Liver (tissue), 9 donors: ENCODE results near the gene SOD1. TPM values are rescaled to one million over a fixed set of nuclear protein-coding genes. Genes with fewer than 3 reads are reported as not detected.

Experiments
- DNase-seq: peaks from one replicate; pipeline ENCODE4 v3.0.0-alpha.2; 2017; ENCODE audit warnings: low spot score
- H3K27ac ChIP-seq, 2 donors: one replicate each; pipeline ENCODE4 v1.7.0; 2013; ENCODE audit warnings: inconsistent platforms in 2 of 2, low read length in 2 of 2, control low read depth in 1 of 2, low read depth in 1 of 2, mild to moderate bottlenecking in 1 of 2
- H3K27me3 ChIP-seq, 4 donors: one replicate each; pipeline versions ENCODE4 v1.6.1 to v1.7.0; 2013; ENCODE audit warnings: low read length in 3 of 4, inconsistent platforms in 1 of 4, mild to moderate bottlenecking in 1 of 4, moderate library complexity in 1 of 4; ENCODE audit not compliant: control insufficient read depth in 4 of 4, insufficient read depth in 4 of 4
- H3K36me3 ChIP-seq, 4 donors: one replicate each; pipeline versions ENCODE4 v1.6.1 to v1.7.0; 2013; ENCODE audit warnings: low read length in 3 of 4, mild to moderate bottlenecking in 3 of 4, low read depth in 1 of 4, moderate library complexity in 1 of 4; ENCODE audit not compliant: control insufficient read depth in 4 of 4, insufficient read depth in 3 of 4
- H3K4me1 ChIP-seq, 4 donors: one replicate each; pipeline versions ENCODE4 v1.6.1 to v1.7.0; 2013; ENCODE audit warnings: low read length in 3 of 4, mild to moderate bottlenecking in 3 of 4, moderate library complexity in 1 of 4; ENCODE audit not compliant: control insufficient read depth in 4 of 4, insufficient read depth in 4 of 4
- H3K4me3 ChIP-seq, 3 donors: one replicate each; pipeline versions ENCODE4 v1.6.1 to v1.7.0; 2013; ENCODE audit warnings: low read length in 3 of 3, control low read depth in 1 of 3, low read depth in 1 of 3, mild to moderate bottlenecking in 1 of 3
- H3K9ac ChIP-seq, 2 donors: one replicate each; pipeline ENCODE4 v1.7.0; 2013; ENCODE audit warnings: low read length in 2 of 2, mild to moderate bottlenecking in 2 of 2, moderate library complexity in 2 of 2, control low read depth in 1 of 2, low read depth in 1 of 2
- H3K9me3 ChIP-seq, 4 donors: one replicate each; pipeline versions ENCODE4 v1.6.1 to v1.7.0; 2013; ENCODE audit warnings: low read length in 3 of 4; ENCODE audit not compliant: control insufficient read depth in 4 of 4
- EGR1 ChIP-seq, 2 donors: IDR thresholded peaks; 2 replicates each; pipeline ENCODE4 v1.6.1; 2016 to 2018; ENCODE audit warnings: antibody characterized with exemption in 2 of 2, low read depth in 2 of 2
- FOXA1 ChIP-seq: IDR thresholded peaks from 2 replicates; pipeline ENCODE4 v1.6.1; 2016; ENCODE audit warnings: antibody characterized with exemption
- FOXA2 ChIP-seq: IDR thresholded peaks from 2 replicates; pipeline ENCODE4 v1.6.1; 2016; ENCODE audit warnings: antibody characterized with exemption
- GABPA ChIP-seq, 2 donors: IDR thresholded peaks in 1 of 2; conservative IDR thresholded peaks in 1 of 2; 2 replicates each; pipeline ENCODE4 v1.6.1; 2016; ENCODE audit warnings: antibody characterized with exemption in 2 of 2, mild to moderate bottlenecking in 1 of 2, moderate library complexity in 1 of 2
- HNF4A ChIP-seq, 2 donors: conservative IDR thresholded peaks; 2 replicates each; pipeline ENCODE4 v1.6.1; 2016; ENCODE audit warnings: antibody characterized with exemption in 2 of 2, mild to moderate bottlenecking in 2 of 2
- HNF4G ChIP-seq: IDR thresholded peaks from 2 replicates; pipeline ENCODE4 v1.6.1; 2016; ENCODE audit warnings: antibody characterized with exemption
- JUND ChIP-seq, 2 donors: IDR thresholded peaks; 2 replicates each; pipeline ENCODE4 v1.6.1; 2016; ENCODE audit warnings: antibody characterized with exemption in 2 of 2
- NR2F2 ChIP-seq: IDR thresholded peaks from 2 replicates; pipeline ENCODE4 v1.6.1; 2016; ENCODE audit warnings: antibody characterized with exemption
- RAD21 ChIP-seq, 2 donors: IDR thresholded peaks; 2 replicates each; pipeline ENCODE4 v1.6.1; 2016; ENCODE audit warnings: antibody characterized with exemption in 2 of 2, mild to moderate bottlenecking in 2 of 2
- RXRA ChIP-seq, 2 donors: IDR thresholded peaks; 2 replicates each; pipeline ENCODE4 v1.6.1; 2017 to 2018; ENCODE audit warnings: antibody characterized with exemption in 2 of 2, mild to moderate bottlenecking in 1 of 2
- SP1 ChIP-seq: IDR thresholded peaks from 2 replicates; pipeline ENCODE4 v1.6.1; 2018; ENCODE audit warnings: antibody characterized with exemption, mild to moderate bottlenecking
- TAF1 ChIP-seq: conservative IDR thresholded peaks from 2 replicates; pipeline ENCODE4 v1.6.1; 2016; ENCODE audit warnings: antibody characterized with exemption, mild to moderate bottlenecking
- YY1 ChIP-seq: IDR thresholded peaks from 2 replicates; pipeline ENCODE4 v1.6.1; 2016; ENCODE audit warnings: antibody characterized with exemption, mild to moderate bottlenecking
- WGBS: extraction: QIAGEN DNeasy Blood & Tissue Kit; methylation state at CpG from one replicate; pipeline ENCODE4 v1.1.7; 2013; 5-methylcytosine and 5-hydroxymethylcytosine counted together
- polyA plus RNA-seq, 2 donors: library from polyadenylated mRNA; stranded (reverse) in 1 of 2; unstranded in 1 of 2; fragments of 200-250 nt in 1 of 2; fragments of >200 nt in 1 of 2; fragmentation: Nextera tagmentation in 1 of 2; extraction: Ambion mirVana in 1 of 2; gene quantifications; one replicate each; pipeline versions ENCODE4 v1.2.1 to v1.2.3, GENCODE V29; 2013 to 2015
- total RNA-seq, 2 donors: library from RNA; depleted of rRNA; stranded (reverse); fragments of >200 nt; gene quantifications; one replicate each; pipeline ENCODE4 v1.2.3, GENCODE V29; 2014
- TF ChIP-seq, protein P1 (sequence below): IDR thresholded peaks from 2 replicates; pipeline ENCODE4 v1.6.1; 2016; ENCODE audit warnings: antibody characterized with exemption, mild to moderate bottlenecking
- TF ChIP-seq, protein P2 (sequence below): fragments of 150-350 bp; IDR thresholded peaks from 2 replicates; pipeline ENCODE4 v1.5.1; 2017; ENCODE audit warnings: improper control_type of control experiment, low read depth, low read length; ENCODE audit not compliant: missing input control
- TF ChIP-seq, protein P3 (sequence below): IDR thresholded peaks from 2 replicates; pipeline ENCODE4 v1.6.1; 2016; ENCODE audit warnings: antibody characterized with exemption
- TF ChIP-seq, protein P4 (sequence below): IDR thresholded peaks from 2 replicates; pipeline ENCODE4 v1.6.1; 2016; ENCODE audit warnings: antibody characterized with exemption
- TF ChIP-seq, protein P5 (sequence below): IDR thresholded peaks from 2 replicates; pipeline ENCODE4 v1.6.1; 2016; ENCODE audit warnings: antibody characterized with exemption
- donor health status: healthy.
- donor health status: healthy.
- donor health status: healthy.
- donor health status: healthy.
- donor health status: healthy.

Gene SOD1
- total RNA-seq (100 to 1,000 TPM; 129 to 450 TPM), polyA plus RNA-seq (1,000 to 10,000 TPM in 1 of 2 donors, 100 to 1,000 TPM in 1; 865 to 1,258 TPM)

DNA sequence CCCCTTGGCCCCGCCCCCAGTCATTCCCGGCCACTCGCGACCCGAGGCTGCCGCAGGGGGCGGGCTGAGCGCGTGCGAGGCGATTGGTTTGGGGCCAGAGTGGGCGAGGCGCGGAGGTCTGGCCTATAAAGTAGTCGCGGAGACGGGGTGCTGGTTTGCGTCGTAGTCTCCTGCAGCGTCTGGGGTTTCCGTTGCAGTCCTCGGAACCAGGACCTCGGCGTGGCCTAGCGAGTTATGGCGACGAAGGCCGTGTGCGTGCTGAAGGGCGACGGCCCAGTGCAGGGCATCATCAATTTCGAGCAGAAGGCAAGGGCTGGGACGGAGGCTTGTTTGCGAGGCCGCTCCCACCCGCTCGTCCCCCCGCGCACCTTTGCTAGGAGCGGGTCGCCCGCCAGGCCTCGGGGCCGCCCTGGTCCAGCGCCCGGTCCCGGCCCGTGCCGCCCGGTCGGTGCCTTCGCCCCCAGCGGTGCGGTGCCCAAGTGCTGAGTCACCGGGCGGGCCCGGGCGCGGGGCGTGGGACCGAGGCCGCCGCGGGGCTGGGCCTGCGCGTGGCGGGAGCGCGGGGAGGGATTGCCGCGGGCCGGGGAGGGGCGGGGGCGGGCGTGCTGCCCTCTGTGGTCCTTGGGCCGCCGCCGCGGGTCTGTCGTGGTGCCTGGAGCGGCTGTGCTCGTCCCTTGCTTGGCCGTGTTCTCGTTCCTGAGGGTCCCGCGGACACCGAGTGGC, at the start of gene SOD1:
SOD1 (plus strand) TSS at position 158 of the 723 bp plus-strand sequence; CDS start at position 235, 77 bp downstream.
- TF ChIP-seq TAF1 (peak; percentile 87), RXRA (IDR thresholded peaks at IDR 0.05) (peak in 1 of 2 donors; percentile 1), GABPA (IDR thresholded peaks at IDR 0.05 in 1 of 2, conservative IDR thresholded peaks at IDR 0.05 in 1 of 2) (no peak), SP1 (peak; percentile 77)
- TF ChIP-seq, protein P1, sequence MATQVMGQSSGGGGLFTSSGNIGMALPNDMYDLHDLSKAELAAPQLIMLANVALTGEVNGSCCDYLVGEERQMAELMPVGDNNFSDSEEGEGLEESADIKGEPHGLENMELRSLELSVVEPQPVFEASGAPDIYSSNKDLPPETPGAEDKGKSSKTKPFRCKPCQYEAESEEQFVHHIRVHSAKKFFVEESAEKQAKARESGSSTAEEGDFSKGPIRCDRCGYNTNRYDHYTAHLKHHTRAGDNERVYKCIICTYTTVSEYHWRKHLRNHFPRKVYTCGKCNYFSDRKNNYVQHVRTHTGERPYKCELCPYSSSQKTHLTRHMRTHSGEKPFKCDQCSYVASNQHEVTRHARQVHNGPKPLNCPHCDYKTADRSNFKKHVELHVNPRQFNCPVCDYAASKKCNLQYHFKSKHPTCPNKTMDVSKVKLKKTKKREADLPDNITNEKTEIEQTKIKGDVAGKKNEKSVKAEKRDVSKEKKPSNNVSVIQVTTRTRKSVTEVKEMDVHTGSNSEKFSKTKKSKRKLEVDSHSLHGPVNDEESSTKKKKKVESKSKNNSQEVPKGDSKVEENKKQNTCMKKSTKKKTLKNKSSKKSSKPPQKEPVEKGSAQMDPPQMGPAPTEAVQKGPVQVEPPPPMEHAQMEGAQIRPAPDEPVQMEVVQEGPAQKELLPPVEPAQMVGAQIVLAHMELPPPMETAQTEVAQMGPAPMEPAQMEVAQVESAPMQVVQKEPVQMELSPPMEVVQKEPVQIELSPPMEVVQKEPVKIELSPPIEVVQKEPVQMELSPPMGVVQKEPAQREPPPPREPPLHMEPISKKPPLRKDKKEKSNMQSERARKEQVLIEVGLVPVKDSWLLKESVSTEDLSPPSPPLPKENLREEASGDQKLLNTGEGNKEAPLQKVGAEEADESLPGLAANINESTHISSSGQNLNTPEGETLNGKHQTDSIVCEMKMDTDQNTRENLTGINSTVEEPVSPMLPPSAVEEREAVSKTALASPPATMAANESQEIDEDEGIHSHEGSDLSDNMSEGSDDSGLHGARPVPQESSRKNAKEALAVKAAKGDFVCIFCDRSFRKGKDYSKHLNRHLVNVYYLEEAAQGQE, result peak; percentile 95
- Histone ChIP-seq H3K4me3 (peak within 1 kb of the TSS; percentile 70 to 90 (median 86)), H3K9ac (peak within 1 kb of the TSS; percentile 85 to 97), H3K9me3 (no peaks in the 10 kb centered on the region), H3K36me3 (peaks cover 0 to 9% (median 3%) of the 10 kb centered on the region in 4 donors), H3K27me3 (no peaks in the 10 kb centered on the region), H3K4me1 (peaks cover 3 to 47% (median 27%) of the 10 kb centered on the region in 4 donors), H3K27ac (peak within 1 kb of the TSS; percentile 91 to 94)
- peak; percentile 97 for DNase-seq
- under 1% methylated on average over 87 of the region's 87 CpGs for WGBS

DNA sequence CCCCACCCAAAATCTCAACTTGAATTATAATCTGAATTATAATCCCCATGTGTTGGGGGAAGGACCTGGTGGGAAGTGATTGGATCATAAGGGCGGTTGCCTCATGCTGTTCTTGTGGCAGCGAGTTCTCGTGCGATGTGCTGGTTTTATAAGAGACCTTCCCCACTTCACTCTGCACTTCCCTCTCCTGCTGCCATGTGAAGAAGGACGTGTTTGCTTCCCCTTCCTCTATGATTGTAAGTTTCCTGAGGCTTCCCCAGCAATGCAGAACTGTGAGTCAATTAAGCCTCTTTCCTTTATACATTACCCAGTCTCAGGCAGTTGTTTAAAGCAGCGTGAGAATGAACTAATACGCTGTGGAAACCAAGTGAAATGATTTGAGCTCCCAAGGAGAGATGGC, 48.0 kb upstream of the SOD1 start:
- 95% methylated on average over 7 of the region's 7 CpGs for WGBS
- peaks cover 0 to 4% (median 1%) of the 10 kb centered on the region in 4 donors for H3K4me1 ChIP-seq
- H3K9me3 ChIP-seq, result no peaks in the 10 kb centered on the region
- no peaks in the 10 kb centered on the region for H3K27me3 ChIP-seq
- H3K9ac ChIP-seq, result no peak overlapping the region
- no peak overlapping the region for H3K4me3 ChIP-seq
- H3K27ac ChIP-seq, result no peak overlapping the region
- TF ChIP-seq, protein P2, sequence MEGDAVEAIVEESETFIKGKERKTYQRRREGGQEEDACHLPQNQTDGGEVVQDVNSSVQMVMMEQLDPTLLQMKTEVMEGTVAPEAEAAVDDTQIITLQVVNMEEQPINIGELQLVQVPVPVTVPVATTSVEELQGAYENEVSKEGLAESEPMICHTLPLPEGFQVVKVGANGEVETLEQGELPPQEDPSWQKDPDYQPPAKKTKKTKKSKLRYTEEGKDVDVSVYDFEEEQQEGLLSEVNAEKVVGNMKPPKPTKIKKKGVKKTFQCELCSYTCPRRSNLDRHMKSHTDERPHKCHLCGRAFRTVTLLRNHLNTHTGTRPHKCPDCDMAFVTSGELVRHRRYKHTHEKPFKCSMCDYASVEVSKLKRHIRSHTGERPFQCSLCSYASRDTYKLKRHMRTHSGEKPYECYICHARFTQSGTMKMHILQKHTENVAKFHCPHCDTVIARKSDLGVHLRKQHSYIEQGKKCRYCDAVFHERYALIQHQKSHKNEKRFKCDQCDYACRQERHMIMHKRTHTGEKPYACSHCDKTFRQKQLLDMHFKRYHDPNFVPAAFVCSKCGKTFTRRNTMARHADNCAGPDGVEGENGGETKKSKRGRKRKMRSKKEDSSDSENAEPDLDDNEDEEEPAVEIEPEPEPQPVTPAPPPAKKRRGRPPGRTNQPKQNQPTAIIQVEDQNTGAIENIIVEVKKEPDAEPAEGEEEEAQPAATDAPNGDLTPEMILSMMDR, result no peak
- no peak for TF ChIP-seq TAF1
- TF ChIP-seq, protein P3, sequence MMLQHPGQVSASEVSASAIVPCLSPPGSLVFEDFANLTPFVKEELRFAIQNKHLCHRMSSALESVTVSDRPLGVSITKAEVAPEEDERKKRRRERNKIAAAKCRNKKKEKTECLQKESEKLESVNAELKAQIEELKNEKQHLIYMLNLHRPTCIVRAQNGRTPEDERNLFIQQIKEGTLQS, result no peak
- no peak for TF ChIP-seq YY1
- no peak for TF ChIP-seq SP1
- no peak for TF ChIP-seq HNF4A (conservative IDR thresholded peaks at IDR 0.05)
- TF ChIP-seq RXRA (IDR thresholded peaks at IDR 0.05), result no peak
- TF ChIP-seq, protein P4, sequence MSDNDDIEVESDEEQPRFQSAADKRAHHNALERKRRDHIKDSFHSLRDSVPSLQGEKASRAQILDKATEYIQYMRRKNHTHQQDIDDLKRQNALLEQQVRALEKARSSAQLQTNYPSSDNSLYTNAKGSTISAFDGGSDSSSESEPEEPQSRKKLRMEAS, result no peak
- no peak for TF ChIP-seq JUND (IDR thresholded peaks at IDR 0.05)
- no peak for TF ChIP-seq NR2F2
- no peak for TF ChIP-seq HNF4G
- TF ChIP-seq FOXA1, result no peak
- TF ChIP-seq FOXA2, result no peak
- no peak for TF ChIP-seq GABPA (IDR thresholded peaks at IDR 0.05 in 1 of 2, conservative IDR thresholded peaks at IDR 0.05 in 1 of 2)
- TF ChIP-seq, protein P1, result no peak
- TF ChIP-seq, protein P5, sequence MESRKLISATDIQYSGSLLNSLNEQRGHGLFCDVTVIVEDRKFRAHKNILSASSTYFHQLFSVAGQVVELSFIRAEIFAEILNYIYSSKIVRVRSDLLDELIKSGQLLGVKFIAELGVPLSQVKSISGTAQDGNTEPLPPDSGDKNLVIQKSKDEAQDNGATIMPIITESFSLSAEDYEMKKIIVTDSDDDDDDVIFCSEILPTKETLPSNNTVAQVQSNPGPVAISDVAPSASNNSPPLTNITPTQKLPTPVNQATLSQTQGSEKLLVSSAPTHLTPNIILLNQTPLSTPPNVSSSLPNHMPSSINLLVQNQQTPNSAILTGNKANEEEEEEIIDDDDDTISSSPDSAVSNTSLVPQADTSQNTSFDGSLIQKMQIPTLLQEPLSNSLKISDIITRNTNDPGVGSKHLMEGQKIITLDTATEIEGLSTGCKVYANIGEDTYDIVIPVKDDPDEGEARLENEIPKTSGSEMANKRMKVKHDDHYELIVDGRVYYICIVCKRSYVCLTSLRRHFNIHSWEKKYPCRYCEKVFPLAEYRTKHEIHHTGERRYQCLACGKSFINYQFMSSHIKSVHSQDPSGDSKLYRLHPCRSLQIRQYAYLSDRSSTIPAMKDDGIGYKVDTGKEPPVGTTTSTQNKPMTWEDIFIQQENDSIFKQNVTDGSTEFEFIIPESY, result no peak
- no peak for TF ChIP-seq EGR1 (IDR thresholded peaks at IDR 0.05; ENCODE audit: low read depth in 2 of 2)
- no peak for TF ChIP-seq RAD21 (IDR thresholded peaks at IDR 0.05)
- DNase-seq, result no peak
- H3K36me3 ChIP-seq, result no peaks in the 10 kb centered on the region
